HG03175 (cell line): Measurements from ENCODE around the gene AHRR.
"Not testable (repeated sequence)": the region's sequence is repeated elsewhere in the genome, so short reads cannot be mapped to it uniquely, and the experiment has no call there.

Experiments used
- ATAC-seq: cut with Tn5 transposase; IDR thresholded peaks from one replicate; pipeline ENCODE4 v1.9.1; 2021; ENCODE audit warnings: mild to moderate bottlenecking, moderate library complexity; ENCODE audit not compliant: unreplicated experiment

AHRR gene

DNA sequence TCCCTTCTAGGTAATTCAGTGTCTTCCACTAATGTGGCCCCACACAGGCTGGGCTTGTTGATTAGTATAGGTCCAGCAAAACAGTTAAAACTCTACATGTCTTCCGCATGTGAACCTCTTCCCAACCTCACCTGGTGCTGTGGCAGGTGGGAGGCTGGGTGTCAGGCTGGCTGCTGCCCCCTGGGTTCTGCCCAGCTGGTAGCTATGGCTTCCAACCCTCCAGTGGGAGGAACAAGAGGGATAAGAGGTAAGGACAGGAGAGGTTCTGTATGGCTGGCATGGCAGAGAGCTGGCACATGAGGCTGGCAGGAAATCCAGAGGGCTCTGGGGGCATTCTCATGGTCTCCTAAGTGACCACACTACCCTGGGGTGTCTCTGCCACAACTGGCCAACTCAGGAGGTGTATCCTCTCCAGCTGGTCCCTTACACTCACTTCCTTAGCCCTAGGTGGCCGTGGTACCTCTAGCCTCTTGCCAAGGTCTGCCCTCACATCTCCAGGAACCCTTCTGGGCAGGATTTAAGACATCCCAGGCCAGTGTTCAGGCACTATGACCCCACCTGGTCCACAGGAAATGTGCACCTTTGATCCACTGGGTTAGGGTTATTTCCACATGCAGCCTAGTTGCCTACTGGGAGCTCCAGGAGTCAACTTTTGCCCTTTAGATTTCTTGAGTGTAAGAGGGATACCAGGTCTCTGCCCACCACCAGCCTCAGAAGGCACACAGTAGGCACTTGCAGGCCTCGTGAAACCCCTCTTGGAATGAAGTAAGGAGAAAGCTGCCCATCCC lies 41.7 kb downstream of the AHRR start:
- ATAC-seq, result no peak

DNA sequence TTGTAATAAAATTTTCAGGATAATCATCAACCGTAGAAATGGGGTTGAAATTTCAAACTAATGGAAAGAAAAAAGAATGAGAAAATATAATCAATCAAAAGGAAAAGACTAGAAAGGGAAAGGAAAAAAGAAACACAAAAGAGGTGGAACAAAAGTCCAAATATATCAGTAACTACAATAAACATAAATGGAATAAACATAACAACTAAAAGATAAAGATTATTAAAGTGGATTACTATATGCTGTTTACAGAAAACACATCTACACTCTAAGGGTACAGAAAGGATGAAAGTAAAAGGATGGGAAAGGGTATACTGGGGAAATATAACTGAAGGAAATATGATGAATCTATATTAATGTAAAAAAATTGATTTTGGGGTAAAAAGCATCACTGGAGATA lies 43.0 kb downstream of the AHRR start:
- ATAC-seq, result no peak

DNA sequence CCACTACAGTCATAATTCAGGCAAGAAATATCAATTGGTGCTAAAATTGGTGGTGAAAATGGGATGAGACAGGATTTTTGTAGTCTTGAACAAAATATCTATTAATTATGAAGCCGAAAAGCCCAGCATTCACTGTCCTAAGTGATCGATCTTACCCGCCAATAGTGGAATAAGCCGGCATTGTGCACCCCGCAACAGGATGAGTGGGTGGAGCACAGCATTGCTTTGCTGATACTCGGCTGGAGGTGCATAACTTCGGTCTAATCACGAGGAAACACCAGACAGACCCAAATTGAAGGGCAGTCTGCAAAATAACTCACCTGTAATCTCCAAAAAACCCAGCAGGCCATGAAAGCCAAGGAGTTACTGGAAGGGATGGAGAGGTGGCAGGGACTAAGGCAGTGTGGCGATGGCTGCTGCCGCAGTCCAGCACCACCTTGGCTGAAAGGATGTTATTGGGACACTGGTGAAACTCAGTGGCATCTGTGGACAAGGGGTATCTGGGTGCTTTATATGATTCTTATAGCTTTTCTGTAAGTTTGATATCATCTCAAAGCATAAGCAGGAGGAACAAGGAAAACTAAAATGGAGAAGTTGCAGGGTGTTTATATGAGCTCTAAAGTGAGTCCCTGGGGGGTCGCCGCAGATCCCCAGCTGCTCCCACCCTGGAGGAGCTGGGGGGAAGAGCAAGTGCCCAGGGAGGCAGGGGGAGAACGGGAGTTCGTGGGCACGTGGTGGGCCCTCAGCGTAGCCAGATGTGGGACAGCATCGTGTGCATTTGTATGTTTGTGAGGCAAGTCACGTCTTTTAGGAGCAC lies 45.2 kb downstream of the AHRR start:
- no peak for ATAC-seq

DNA sequence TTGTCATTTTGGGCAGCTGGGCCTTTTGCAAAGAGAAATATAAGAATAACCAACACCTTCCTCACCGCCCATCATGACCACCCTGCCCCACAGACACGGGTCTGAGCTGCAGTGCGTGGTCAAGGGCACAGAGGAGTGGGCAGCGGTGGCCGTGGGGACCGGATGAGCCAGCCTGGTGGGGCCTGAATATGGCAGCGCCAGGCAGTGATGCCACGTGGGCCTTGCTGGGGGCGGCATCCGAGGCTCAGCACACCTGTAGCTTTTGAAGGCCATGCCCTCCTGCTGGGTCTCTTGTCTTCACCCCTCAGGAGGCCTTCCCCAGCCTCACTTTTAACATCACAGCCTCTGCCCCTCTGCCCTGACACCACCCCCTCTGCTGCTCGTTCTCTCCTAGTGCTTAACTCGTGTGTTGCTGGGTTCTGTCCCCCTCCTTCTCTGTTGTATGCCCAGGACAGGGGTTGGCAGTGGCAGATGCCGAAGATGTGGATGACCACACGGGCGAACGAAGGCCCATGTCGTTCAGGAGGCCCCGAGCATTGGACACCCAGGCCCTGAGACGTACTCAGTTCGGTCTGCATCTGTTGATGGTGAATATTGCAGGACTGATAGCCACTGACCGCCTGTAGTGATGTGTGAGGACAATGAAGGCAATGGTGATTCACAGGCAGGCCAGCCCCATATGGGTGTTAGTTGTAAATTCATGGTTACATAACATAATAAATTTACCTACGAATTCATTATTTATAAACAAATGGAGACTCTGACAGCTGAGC lies 46.0 kb downstream of the AHRR start:
- no peak for ATAC-seq

DNA sequence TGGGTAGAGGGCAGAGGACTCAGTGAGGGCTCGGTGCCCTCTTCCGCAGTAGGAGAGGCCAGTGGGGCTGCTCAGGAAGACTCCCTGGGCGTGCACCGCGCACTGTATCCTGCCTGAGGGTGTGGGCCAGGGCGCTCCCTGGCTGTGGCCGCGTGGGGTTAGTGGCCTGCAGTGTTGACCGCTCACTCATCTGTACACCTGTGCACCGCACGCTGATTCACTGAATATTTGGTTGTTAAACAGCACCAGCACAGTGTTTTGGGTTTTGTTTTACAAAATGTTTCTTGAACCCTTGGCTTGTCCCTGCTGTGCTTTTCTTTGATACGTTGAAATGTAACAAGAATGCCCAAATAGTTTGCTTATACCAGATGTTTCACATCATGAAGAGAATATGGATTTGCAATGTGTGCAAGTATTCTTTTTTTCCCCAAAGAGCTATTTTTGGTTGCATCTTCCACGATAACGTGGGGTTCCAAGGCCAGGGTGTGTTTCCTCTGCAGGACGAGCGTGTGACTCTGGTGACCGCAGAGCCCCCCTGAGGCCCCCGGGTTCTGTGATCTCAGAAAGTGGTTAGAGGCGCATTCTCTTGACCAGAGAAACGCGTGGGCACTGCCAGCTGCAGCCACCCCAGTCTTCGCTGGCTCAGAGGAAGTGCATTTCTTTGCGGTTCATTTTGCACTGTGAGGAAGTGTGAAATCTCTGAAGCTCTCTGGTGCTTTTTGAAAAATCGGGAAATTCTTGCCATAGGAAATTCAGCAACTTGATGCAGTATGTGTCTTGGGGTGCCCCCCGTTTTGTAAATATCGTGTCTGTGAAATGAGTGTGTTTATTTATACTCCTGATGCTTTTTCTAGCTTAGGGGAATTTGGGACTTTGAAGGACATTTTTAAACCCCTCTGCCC lies 46.9 kb downstream of the AHRR start:
- ATAC-seq, result peak; percentile 58

DNA sequence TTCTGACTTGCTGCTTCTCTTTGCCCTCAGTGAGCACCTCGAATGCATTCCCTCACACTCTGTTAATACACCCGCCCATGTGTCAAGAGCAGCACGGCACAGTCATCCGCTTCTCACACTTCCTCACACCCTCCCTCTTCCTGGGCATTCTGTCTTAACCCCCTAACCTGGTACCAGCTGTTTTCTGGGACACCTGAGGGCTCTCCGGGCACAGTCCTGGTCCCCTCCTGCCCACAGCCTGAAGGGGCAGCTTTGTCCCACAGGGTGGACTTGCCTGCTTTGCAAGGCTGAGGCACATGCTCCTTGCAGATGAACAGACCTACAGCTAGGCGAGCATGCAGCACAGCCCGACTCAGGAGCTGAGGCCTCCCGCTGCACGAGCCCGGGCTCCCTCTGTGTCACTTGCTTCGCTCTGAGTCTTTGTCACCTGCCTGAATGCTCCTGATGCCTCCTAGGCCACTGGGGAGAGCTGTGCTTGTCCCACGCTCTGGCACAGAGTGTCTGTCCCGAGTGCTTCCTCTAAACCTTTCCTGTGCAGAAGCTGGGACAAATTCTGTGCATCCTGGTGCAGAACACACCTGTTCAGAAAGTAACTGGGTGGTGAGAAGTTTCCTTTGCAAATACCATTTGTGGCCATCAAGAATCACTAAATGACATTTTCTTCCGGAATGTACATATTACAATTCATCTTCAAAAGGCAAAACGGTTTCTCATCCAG lies 47.8 kb downstream of the AHRR start:
- ATAC-seq, result peak; percentile 31

DNA sequence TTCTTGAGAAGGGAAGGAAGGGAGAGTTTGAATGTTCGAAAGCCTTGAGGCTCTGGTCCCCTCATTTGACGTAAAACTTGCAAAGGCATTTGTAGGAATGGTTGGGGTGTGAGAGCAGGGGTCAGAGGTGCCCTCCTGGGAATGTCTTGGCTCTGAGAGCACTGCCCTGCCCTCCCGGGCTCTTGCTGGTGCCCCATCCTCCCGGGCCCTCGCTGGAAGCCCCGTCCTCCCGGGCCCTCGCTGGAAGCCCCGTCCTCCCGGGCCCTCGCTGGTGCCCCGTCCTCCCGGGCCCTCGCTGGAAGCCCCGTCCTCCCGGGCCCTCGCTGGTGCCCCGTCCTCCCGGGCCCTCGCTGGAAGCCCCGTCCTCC lies 48.3 kb downstream of the AHRR start:
- not testable (repeated sequence) for ATAC-seq

DNA sequence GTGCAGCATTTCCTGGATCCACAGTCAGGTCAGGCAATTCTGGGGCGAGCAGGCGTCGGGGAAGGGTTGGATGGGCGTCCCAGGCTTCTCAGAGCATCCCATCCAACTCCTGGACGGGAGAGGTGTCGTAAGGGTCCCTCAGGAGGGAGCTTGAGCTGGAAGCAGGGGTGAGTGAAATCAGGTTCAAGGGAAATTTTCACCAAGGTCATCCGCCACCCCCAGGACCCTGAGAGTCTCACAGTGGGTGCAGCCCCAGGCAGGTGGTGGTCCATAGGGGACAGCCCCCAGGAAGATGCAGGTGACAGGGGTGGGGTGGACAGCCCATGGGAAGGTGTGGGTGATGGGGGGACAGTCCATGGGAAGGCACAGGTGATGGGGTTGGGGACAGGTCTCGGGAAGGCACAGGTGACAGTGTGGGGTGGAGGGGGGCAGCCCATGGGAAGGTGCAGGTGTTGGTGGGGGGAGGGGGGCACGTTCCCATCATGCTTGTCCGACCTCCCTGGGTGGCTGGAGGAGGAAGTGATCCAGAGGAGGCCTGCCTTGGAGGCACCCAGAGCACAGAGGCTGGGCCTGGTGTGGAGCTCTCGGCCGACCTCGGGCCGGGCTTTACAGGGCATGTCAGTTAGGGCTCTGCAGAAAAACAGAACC lies 48.9 kb downstream of the AHRR start:
- no peak for ATAC-seq

DNA sequence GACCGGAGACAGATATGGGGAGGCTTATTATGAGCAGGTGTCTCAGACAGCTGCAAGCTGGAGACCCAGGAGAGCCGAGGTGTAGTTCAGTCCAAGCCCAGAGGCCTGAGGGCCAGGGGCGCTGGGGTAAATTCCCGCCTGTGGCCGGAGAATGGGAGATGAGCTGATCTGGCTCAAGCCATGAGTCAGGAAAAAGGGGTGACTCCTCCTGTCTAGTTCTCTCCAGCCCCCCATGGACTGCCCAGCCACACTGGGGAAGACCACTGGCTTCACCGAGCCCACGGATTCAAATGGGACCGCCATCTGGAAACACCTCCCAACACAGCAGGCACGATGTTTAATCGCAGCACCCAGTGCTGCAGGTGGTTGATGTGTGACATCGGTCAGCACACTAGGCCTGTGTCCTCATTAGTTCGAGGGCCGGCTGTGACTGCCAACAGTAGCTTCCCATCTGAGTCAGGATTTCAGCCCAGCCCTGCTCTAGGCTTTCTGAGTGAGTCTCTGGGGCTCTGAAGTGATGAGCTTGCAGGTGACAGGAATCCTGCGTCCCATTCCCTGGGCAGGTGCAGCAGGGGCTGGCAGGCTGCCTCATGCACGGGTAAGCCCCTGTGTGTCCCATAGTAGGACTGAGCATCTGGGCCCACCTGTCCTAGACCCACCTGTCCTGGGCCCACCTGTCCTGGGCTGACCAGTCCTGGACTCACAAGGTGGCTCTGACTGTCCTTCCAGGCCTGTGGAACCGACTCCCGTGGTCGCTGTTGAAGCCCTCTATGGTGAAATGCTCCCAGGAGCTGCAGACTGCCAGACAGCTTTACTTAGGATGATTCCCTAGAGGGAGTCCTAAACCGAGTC lies 49.7 kb downstream of the AHRR start:
- no peak for ATAC-seq

DNA sequence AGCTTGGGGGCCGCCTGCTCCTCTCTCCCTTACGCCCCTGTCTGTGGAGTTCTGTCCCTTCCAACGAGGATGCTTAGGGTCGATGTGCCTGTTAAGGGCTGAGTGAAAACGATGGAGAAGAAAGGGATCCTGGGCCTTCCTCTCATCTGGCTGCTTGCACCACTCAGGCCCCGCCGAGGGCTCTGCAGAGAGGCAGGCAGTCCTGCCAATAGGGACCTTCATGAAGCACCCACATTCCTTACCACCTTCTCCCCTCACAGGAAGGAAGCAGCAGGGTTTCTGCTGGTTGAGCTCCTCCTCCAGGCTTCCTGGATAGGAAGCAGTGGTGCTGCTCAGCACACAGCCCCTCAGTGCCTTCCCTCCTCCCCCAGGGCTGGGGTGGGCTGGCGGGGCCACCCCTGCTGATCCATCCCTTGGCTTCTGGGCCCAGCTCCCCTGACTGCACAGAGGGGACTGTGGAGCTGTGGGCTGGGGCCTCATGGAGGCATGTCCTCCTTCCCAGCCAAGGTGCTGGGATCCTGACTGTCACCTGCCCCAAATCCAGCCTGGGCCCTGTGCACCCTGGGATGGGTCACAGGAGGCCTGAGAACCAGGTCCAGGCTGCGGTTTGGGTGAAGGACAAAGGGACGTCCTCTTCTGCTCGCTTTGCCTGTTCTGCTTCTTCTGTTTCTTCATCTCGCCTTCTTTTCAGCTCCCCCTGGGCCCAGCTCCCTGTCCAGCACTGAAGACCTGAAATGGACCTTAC lies 50.5 kb downstream of the AHRR start:
- no peak for ATAC-seq

DNA sequence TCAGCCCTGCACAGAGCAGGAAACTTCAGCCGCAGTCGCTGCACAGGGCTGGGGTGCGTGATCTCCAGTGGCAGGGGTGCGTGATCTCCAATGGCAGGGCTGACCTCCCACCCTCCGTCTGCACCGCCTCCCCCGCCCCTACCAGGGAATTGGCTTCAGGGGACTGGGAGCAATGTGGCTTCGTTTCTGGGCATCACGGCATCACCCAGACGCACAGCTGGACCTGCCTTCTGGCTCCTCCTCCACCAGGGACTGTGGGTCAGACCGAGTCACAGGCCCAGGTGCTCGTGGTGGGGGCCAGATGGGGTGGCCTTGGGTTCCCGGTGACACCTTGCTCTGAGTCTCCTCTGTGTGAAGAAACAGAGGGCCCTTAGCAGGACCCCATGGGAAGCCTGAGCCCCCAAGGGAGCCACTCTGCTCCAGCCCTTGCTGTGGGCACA lies 51.1 kb downstream of the AHRR start:
- ATAC-seq, result no peak

DNA sequence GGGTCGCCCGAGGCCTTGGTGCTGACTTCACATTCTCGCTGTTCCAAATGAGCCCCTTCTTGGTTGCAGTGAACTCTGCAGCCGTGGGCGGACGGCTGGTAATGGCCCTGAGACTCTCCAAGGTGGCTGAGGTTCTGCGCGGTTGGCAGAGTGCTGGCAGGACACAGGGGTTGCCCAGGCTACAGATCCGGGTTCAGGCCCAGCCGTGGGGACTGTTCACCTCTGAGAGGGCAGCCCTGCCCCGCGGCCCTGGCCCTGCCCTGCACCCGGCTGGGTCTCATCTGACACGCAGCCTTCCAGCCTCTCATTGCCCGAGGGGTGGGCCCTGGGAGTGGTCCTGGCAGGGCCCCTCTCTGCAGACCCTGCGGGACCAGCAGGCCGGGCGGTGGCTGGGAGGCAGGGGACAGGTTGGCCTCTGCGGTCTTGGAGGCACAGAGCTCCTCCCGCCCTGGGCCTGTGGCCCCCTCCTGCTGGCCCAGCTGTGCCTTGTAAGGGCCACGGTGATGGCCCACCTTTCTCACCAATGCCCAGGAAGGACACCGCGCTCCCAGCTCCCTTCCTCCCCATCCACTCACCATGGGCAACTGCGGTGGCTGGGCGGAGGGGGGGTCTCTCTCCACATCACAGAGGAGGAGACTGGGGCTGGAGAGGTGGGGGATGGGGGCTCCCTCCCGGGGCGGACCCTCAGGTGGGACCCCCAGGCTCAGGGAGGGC lies 51.6 kb downstream of the AHRR start:
- ATAC-seq, result peak; percentile 9

DNA sequence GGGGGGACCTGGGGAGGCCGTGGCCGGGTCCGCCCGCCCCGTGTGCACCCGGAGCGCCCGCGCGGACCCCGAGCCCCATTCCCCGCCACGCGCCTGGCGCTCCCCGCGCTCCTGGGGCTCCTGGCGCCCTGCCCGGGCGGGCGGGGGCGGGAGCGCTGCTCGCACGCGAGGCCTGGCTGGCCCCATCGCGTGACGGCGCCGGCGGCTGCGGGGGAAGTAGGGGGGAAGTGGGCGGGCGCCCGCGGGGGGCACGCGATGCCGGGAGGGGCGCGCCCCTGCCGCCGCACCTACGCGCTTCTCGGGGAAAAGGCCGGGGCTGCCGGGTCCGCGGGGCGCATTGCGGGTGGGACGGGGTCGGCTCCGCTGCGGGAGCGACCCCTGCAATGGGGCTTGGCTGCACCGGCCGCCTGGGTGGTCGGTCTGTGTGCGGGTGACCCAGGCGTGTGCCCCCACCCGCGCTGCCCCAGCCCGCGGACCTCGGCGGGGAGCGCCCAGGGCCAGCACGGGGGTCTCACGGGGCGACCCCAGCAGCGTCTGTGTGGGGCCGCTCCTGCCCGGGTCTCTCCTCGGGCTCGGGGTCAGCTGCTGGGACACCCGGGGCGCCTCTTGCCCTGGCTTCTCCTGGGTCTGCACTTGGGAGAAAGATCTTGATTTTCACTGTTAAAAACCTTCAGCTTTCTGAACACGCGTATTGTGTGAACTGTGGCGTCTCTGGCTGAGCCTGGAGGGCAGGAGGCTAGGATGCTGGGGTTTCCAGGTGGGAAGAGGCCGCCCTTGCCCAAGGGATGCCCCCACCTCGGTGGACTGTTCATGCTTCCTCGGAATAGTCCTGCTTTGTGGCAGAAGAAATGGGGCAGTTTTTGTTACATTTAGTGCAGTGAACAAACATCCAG lies 52.4 kb downstream of the AHRR start:
- ATAC-seq, result peak; percentile 47

DNA sequence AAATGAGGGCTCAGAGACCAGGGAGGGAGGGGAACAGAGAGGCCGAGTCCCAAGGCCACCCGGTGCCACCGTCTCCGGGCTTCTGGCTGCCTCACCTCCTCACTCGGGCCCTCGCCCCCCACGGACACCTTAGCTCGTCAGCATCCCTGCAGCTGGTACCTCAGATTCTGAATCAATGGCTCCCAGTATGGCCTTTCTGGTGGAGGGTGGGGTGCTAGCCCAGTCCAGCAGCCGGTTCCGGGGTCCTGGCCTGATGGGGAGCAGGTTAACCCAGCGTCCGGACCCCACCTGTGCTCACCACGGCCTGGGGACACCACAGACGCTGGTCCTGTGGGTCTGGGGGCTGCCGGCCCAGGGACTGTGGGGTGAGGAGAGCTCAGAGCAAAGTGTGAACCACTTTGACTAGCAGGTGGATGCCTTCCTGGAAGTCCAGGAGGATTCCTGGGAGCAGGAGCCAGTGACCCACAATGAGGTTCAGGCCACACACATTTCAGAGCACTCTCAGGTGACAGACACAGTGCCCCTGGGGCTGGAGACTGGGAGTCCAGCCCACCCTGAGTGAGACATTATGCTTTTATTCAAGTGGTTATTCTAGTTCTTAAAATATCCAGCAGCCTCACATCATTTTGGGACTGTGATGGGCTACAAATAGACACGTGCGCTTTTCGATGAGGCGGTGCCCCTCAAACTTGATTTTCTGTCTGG lies 53.3 kb downstream of the AHRR start:
- no peak for ATAC-seq

DNA sequence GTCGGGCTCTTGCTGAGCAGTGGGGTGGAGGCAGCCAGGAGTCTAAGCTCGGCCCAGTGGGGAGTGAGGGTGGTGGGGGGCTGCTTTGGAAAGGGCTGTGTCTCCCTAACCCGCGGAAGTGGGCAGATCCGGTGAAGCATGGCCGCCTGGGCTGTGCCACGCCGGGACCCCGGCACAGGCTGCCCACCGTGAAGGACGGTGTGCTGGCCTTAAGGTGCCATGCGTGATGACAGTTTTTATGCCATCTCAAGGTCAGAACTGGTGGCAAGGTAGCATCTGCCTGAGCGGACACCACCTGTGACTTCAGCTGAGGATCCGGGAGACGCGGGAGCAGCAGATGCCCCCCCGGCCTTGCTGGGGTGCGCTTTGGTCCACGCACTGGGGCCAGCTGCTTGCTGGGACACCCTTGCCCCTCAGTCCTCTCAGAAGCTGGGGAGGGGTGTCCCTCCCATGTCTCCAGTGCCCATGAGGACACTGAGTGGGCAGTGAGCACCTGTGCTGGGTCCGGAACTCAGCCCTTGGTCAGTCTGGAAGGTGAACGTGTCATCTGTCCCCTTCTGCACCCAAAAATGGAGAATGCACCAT lies 53.9 kb downstream of the AHRR start:
- no peak for ATAC-seq
